ENCODE results near the gene SIK2.

- no peak for TF ChIP-seq CTCF (conservative IDR thresholded peaks at IDR 0.05; ENCODE audit: low read depth, low read length)
- no peak for TF ChIP-seq EZH2 (IDR thresholded peaks at IDR 0.05; ENCODE audit: low read length, unreplicated experiment)
- TF ChIP-seq EZH2phosphoT487 (IDR thresholded peaks at IDR 0.05; ENCODE audit: borderline replicate concordance, low read length): no peak
Observed at GRCh38 chr11:111665777-111666176, 63.5 kb downstream of the SIK2 start.

All from PC-3 (cell line).